CD4-positive, alpha-beta T cell treated with Interleukin-15 for 1 hour (primary cell): Measurements from ENCODE around the gene RNPS1.
"Not testable (repeated sequence)": the region's sequence is repeated elsewhere in the genome, so short reads cannot be mapped to it uniquely, and the experiment has no call there.

Experiments
- DNase-seq: peaks from one replicate; pipeline ENCODE4 v3.0.0-alpha.2; 2020

RNPS1 gene

GRCh38 chr16:2253293-2253692 is 14.6 kb downstream of the RNPS1 start:
- DNase-seq: no peak

- no peak for DNase-seq
These were observed 15.1 kb downstream of the RNPS1 start for GRCh38 chr16:2252806-2253148.

- peak; percentile 89 for DNase-seq
These were observed 16.4 kb downstream of the RNPS1 start, which contains the start of gene ECI1 for GRCh38 chr16:2251296-2252111. ECI1 (minus strand) TSS chr16:2251587; CDS start chr16:2251566, 21 bp downstream.

- peak; percentile 60 for DNase-seq
These were observed 17.2 kb downstream of the RNPS1 start for GRCh38 chr16:2250652-2251295.

- DNase-seq: no peak
These were observed 21.5 kb downstream of the RNPS1 start for GRCh38 chr16:2246301-2246885.

GRCh38 chr16:2244926-2245795 is 22.8 kb downstream of the RNPS1 start:
- no peak for DNase-seq

GRCh38 chr16:2244301-2244700 is 23.6 kb downstream of the RNPS1 start:
- DNase-seq: no peak

- no peak for DNase-seq
These were observed 24.1 kb downstream of the RNPS1 start for GRCh38 chr16:2243781-2244180.

- no peak for DNase-seq
These were observed 24.8 kb downstream of the RNPS1 start for GRCh38 chr16:2243031-2243528.

GRCh38 chr16:2242598-2242997 is 25.3 kb downstream of the RNPS1 start:
- no peak for DNase-seq

GRCh38 chr16:2240331-2240730 is 27.6 kb downstream of the RNPS1 start:
- DNase-seq: not testable (repeated sequence)

- no peak for DNase-seq
These were observed 28.9 kb downstream of the RNPS1 start for GRCh38 chr16:2238838-2239675.

- DNase-seq: no peak
These were observed 29.6 kb downstream of the RNPS1 start for GRCh38 chr16:2238150-2238837.

- no peak for DNase-seq
These were observed 30.3 kb downstream of the RNPS1 start for GRCh38 chr16:2237493-2238149.

- no peak for DNase-seq
These were observed 30.8 kb downstream of the RNPS1 start for GRCh38 chr16:2237102-2237482.

- no peak for DNase-seq
These were observed 31.4 kb downstream of the RNPS1 start, which contains the start of gene DNASE1L2 for GRCh38 chr16:2236337-2237101. DNASE1L2 (plus strand) TSS chr16:2236444; CDS start chr16:2236817, 373 bp downstream.

- no peak for DNase-seq
These were observed 32.1 kb downstream of the RNPS1 start for GRCh38 chr16:2235695-2236336.

GRCh38 chr16:2235234-2235651 is 32.7 kb downstream of the RNPS1 start:
- no peak for DNase-seq

- DNase-seq: no peak
These were observed 33.1 kb downstream of the RNPS1 start for GRCh38 chr16:2234813-2235170.
